GM10266 (cell line): ENCODE measurements around the gene CMSS1.

Experiments used
- DNase-seq: peaks from one replicate; pipeline ENCODE4 v3.0.0; 2012; ENCODE audit errors: extremely low spot score
- CTCF ChIP-seq: IDR thresholded peaks from 2 replicates; pipeline ENCODE4 v1.5.1; 2012; ENCODE audit warnings: mild to moderate bottlenecking, low read depth; ENCODE audit not compliant: control insufficient read depth, insufficient read depth; ENCODE audit errors: missing control alignments

Gene CMSS1

GRCh38 chr3:99928771-99929744 lies 111.4 kb downstream of the CMSS1 start:
- no peak for DNase-seq
- TF ChIP-seq CTCF, result no peak

- DNase-seq, result no peak
- TF ChIP-seq CTCF, result no peak
Measured at GRCh38 chr3:99929745-99930139, 112.1 kb downstream of the CMSS1 start.

- no peak for TF ChIP-seq CTCF
- no peak for DNase-seq
Measured at GRCh38 chr3:99931059-99931458, 113.4 kb downstream of the CMSS1 start.

- no peak for TF ChIP-seq CTCF
- no peak for DNase-seq
Measured at GRCh38 chr3:99933971-99934750, 116.5 kb downstream of the CMSS1 start.

- no peak for TF ChIP-seq CTCF
- DNase-seq, result no peak
Measured at GRCh38 chr3:99934975-99935797, 117.5 kb downstream of the CMSS1 start.

- DNase-seq, result peak; percentile 13
- no peak for TF ChIP-seq CTCF
Measured at GRCh38 chr3:99938270-99938911, 120.7 kb downstream of the CMSS1 start.
